Activated T-cell treated with anti-CD3 and anti-CD28 coated beads for 24 hours (primary cell): ENCODE results near the gene PRSS22.
A peak's percentile ranks its signal among the peaks of the same experiment; 100 is the strongest.

ENCODE experiments used
- DNase-seq: peaks from one replicate; pipeline ENCODE4 v3.0.0-alpha.2; 2020; ENCODE audit warnings: low read depth

Gene PRSS22

DNA sequence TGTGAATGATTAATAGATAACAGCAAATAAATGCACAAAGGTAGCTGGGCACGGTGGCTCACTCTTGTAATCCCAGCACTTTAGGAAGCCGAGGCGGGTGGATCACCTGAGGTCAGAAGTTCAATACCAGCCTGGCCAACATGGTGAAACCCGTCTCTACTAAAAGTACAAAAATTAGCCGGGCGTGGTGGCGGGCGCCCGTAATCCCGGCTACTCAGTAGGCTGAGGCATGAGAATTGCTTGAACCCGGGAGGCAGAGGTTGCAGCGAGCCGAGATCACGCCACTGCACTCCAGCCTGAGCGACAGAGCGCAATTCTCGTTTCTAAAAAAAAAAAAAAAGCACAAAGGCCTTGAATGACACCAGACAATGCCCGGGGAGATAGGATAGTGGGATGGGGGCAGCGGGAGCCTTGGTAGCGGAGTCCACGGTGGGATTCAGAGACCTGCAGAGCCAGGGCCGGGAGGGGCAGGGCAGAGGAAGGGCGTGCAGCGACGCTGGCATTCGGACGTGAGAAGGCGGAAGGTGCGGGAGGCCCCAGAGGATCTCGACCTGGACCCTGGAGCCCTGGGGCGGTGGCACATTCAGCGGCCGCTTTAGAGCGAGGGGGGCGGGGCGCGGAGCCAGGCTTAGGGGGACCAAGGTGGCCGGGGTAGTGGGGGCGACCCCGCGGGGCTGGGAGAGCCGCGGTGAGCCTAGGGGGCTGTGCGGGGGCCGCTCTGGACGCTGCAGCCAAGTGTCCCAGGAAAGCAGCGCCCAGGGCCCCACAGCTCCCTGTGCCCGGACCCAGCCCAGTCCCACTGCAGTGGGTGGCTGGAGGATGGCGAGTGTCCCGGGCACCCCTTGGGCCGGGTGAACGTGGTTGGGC is 24.0 kb upstream of the PRSS22 start:
- DNase-seq, result no peak

DNA sequence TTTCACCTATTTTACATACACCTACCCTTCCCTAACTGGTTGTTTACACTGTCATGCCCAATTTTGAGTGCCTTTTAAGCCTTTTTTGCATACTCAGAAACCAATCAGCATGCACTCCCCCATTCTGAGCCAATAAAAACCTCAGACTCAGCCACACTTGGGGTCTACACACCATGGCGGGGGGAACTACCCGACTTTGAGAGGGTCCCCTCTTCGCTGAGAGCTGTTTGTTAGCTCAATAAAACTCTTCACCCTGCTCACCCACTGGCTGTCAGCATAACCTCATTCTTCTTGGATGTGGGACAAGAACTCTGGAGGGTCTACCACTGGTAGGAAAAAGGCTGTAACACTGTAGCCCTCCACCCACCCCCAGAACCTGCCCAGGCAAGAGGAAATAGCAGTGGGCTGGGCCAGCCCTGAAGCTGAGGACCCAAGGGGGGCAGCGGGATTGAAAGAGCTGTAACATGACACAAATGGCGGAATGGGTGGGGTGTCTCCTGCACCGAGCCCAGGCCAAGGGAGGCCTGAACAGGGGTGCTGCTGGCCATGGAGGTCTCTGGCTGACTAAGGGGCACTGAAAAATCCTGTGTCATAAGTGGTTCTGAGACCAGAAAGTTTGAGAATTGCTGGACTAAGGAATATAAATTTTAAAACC is 22.0 kb upstream of the PRSS22 start:
- no peak for DNase-seq

DNA sequence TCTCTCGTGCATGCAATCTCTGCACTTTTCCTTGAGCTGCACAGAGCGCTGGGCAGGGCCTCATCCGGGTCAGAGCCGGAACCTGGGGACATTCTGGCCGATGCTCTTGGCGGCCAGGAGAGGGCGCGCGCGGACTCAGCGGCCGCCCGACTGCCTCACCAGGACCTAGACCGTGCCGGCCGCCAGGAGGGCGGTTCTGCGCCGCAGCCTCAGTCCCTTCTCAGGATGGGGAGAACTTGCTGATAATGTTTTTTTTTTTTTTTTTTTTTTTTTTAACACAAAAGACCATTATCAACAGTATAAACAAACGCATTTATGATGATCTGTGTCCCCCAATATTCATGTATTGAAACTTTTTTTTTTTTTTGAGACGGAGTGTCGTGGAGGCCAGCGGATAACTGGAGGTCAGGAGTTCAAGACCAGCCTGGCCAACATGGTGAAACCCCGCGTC is 17.0 kb upstream of the PRSS22 start:
- peak; percentile 53 for DNase-seq

DNA sequence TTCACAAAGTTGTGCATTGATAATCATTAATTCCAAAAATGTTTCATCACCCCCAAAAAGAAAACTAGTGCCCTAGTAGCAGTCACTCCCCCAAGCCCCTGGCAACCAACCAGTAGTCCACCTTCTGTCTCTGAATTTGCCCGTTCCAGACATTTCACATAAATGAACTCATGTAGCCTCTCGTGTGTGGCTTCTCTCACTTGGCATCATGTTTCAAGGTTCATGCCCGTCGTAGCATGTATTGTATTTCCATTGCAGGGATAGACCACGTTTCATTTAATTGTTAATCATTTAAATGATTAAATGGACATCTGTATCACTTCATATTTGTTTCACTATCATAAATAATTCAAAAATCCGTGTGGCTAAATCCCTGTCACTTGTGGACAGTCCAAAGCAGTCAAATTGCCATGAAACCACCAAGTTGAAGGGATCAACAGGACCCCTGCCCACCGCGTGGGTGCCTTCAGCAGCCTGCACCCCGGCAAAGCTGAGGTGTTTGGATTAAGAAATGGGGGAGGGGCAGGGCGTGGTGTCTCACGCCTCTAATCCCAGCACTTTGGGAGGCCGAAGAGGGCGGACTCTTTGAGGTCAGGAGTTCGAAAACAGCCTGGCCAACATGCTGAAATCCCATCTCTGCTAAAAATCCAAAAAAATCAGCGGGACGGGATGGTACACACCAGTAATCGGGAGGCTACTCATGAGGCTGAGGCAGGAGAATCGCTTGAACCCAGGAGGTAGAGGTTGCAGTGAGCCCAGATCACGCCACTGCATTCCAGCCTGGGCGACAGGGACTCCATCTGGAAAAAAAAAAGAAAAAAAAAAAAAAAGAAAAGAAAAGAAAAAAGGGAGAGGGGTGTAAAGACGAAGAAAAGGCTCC is 16.3 kb upstream of the PRSS22 start:
- DNase-seq, result no peak

DNA sequence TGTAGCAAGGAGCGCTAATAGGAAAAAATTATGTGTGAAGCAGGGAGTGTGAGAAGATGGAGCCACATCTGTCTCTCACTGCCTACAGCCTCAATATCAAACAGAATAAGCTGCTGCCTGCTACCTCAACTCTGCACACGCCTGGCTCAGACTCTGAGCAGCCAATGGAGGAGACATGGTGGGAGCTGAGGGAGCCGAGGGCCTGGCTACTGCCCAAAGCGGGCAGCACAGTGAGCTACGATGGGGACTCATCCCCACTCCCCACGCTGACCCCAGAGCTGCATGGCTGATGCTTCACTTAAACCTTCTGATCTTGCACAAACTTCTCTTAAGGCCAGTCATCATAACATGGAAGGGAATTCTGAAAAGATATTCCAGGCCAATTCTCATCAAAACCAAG is 14.0 kb upstream of the PRSS22 start:
- DNase-seq, result no peak

DNA sequence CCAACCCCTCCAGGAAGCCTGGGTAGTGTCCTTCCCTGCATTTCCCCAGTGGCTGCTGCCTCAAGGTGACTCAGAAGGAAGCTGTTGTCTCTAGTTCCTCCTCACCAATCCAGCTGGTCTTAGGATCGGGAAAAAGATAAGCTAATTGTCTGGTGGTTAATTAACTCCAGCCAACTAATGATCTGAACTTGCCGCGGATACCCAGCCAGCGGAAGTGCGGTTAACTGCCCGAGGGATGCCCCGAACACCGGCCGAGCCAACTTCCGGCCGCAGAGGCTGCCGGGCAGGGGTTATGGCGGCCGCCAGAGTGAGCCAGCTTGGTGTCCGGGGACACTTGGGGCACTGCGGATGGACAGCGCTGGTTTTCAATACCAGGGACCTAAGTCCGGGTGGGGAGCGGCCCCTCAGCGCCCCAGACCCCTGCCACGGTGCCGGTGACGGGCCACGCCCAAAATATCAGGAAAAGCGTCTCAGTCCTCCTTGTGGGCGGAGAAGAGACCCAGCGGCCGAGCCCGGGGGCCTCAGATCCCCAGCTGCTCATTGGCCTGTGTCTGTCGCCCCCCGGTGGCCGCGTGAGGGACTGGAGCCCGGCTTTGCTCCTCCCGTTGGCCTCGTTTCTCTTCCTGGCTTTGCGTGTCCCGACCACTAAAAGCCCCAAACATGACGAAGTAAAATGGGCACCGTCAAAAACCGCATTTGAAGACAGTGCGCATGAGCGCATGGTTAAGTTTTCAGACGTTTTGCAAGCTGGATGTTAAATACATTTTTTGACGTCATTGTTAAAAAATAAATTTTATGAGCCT is 10.2 kb upstream of the PRSS22 start:
- DNase-seq, result peak; percentile 95

DNA sequence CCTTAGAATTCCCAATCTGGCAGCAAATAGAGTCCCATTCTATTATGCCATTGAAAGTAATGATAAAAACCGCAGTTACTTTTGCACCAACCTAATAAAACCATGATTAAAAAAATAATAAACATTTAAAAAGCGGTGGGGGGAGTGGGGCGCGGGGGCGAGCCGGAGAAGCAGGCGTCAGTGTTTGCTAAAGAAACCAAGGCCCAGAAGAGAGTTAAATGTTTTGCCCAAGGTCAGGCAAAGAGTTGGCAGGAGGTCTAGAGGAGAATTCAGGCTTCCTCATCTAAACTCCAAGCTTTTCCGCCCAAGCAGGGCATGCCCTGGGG is 9.7 kb upstream of the PRSS22 start:
- no peak for DNase-seq

DNA sequence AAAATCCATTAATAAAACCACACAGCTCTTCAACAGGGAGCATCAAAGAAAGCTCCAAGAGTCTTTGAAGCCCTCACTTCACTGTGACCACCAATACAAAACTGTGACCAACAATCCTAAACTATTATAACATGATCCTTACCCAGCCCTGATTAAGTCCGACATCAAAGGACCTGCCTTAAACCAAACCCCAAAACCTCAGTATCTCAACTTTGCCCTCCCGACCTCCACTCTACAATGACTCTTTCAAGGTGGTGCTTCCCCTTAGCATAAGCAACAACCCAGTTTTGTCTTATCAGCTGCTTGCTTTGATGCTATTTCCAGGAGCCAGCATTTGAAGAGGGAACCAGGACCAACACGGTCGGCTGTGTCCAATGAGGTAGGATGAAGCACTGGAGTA is 8.5 kb upstream of the PRSS22 start:
- no peak for DNase-seq

DNA sequence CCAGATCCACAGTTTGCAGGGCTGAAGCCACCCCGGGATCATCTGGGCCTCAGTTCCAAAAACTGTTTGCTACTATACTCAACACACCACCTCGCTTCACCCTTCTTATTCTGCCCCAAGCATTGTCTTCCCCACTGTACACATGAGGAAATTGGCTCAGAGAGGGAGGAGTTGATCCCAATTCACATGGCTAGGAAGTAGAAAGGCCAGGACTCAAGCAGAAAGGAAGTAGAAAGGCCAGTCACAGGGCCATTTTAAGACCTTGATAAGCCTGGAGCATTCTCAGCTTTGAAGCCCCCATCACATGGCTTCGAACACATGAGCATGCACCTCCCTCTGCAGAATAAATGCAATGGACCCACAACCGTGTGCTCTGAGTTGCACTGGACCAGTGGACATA is 7.7 kb upstream of the PRSS22 start:
- DNase-seq, result no peak

DNA sequence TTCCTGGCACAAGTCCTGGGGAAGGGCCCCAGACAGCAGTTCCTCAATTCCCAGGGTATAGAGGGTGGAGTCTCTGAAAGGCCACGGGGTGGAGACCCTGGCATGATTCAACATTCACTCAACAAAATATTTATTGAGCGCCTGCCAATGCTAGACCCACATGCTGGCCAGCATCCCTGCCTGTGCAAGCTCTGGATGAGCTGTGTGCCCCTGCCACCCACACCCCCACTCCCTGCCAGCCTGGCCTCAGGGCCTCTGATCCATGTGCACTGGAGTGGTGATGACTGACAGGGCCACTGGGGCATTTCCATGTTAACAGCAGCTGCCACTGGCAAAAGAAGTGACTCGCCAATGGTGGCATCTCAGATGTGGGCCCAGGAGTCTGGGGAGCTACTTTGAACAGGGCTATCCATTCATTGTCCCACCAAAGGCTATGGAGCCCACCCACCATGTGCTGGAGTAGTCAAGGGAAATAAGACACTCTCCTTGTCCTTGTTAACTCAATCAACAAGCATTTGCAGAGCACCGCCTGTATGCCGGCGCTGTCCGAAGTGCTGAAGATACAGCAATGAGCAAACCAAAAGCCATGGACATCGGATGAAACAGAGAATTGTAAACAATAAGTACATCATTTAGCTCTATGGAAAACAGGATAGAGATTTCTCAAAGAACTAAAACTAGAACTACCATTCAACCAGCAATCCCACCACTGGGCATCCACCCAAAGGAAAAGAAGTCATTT is 3.0 kb upstream of the PRSS22 start:
- DNase-seq, result no peak

DNA sequence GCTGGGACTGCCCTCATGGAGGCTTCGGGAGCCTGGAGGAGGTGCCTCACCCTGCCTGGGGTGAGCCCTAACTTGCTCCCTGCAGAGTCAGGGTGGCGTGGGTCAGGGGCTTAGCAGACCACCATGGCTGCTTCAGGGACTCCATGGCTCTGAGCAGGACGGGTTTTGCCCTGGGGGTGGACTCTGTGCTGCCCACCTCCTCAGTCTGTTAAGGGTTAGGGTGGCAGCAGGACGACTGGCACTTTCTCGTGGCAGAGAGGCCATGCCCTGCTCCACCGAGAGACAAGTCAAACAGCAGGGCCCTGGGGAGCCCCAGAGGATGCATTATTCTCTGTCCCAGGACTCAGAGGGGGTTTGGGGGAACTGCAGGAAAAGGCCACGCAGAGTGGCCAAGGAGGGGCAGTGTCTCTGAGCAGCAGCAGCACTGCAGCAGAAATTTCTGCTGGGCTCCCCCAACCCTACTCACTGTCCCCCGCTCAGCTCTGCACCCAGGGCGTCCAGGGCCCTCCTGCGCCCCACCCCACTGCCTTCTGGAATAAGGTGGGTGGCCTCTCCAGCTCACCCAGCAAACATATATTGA is 1.8 kb upstream of the PRSS22 start:
- DNase-seq, result no peak

DNA sequence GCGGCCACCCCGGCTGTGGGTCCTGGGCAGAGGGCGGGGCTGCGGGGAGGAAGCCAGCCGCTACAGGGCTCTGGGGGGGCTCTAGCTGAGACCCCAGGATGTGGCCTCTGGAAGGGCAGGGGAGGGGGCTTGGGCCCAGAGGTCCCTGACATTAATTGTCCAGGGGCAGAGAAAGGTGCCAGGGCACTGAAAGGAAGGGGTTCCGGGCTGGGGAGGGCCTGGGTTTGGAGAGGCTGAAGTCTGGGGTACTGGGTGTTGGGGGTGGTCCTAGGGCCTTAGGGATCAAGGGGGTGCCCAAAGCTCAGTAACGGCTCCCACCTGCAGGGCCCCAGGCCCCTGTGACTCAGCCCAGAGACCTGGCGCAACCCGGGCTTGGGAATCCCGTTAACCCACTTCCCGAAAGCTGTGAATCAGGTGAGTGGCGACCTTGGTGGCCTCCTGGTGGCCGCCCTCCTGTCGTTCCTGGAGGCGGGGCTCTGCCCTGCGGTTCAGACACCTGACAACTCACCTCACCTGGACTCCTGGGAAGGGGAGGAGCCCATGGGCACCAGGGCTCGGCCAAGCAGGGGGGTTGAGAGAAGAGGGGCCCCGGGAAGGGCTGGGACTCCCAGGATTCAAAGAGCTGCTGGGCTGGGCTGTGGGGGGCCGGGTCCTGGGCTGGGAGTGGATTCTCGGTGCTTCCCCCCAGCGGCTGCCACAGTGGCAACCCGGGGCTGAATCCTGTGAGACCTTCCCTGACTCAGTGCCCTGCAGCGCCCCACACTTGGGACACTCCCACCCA is 465 bp upstream of the PRSS22 start:
- no peak for DNase-seq

DNA sequence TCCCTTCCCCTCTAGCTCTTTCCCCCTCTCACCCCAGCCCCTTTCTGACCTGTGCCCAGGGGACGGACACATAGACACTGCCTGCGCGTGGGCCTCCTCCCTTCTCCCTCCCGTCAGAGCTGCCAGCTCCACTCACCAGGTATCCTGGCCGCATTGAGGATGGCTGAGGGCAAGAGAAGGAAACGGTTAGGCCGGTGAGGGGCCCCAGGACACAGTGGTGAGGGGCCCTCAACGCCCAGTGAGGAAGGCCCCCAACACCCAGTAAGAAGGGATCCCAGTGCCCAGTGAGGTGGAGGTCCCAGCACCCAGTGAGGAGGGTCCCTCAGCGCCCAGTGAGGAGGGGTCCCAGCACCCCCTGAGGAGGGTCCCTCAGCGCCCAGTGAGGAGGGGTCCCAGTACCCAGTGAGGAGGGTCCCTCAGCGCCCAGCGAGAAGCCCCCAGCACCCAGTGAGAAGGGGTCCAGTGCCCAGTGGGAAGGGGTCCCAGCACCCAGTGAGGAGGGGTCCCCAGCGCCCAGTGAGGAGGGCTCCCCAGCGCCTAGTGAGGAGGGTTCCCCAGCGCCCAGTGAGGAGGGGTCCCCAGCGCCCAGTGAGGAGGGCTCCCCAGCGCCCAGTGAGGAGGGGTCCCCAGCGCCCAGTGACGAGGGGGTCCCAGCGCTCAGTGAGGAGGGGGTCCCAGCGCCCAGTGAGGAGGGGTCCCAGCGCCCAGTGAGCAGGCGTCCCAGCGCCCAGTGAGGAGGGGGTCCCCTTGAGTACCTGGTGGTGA is 1.1 kb downstream of the PRSS22 start:
- DNase-seq, result no peak

DNA sequence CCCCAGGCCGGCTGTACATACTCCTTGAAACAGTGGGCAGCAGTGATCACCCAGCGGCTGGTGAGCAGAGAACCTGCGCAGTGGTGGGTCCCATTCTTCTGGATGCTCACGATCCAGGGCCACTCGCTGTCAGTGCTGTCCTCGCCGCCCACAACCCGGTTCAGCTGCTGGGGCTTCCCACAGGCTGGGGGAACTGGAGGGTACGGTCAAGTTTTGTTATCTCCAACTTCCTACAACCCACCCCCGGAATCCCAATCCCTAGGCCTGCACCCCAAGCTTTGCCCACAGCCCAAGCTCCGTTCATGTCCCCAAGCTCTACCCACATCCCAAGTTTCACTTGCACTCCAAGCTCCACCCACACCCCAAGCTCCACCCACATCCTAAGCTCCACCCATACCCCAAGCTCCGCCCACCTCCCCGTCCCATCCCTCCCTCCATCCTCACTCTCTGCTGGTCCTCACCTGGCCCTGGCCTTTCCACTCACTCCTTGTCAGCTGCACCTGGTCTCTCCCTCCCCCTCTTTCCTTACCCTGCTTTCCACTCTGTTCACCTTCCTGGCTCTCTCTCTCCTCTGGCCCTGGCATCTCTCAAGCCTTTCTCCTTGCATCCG is 1.8 kb downstream of the PRSS22 start:
- DNase-seq, result no peak

DNA sequence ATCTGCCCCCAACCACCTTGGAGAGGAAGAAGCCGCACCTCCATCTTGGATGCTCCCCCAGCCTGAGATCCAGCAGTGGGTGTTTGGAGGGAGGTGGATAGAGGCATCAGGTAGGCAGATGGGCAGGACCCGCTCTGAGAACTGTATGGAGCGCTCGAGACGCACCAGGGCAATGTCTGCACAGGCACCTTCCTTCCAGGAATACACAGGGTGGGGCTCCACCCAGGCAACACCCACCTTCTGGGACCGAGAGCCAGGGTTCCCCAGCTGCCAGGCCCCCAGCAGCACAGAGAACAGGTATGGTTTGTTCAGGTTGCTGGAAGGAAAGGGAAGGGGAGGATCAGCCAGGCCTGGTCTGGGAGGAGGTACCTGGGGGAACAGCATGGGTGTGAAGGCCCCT is 2.4 kb downstream of the PRSS22 start:
- DNase-seq, result no peak

DNA sequence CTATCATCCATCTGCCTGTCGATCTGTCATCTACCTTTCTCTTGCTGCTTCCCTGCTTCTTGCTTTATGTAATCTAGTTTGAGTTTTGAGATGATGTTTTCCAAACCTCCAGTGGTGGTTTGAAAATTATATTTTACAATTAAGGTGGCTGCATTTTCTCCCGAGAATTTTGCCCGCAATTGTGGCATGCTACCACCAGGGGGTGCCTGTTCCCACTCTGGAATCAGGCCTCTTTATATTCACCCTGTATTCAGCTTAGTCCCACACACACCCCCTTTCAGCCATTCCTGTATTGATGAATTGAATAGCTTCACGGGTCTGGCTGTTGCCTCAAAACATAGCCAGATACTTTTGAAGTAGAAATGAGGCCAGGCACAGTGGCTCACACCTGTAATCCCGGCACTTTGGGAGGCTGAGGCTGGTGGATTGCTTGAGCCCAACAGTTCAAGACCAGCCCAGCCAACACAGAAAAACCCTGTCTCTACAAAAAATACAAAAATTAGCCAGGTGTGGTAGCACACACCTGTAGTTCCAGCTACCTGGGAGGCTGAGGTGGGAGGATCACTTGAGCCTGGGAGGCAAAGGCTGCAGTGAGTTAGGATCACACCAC is 3.2 kb downstream of the PRSS22 start:
- DNase-seq, result no peak

DNA sequence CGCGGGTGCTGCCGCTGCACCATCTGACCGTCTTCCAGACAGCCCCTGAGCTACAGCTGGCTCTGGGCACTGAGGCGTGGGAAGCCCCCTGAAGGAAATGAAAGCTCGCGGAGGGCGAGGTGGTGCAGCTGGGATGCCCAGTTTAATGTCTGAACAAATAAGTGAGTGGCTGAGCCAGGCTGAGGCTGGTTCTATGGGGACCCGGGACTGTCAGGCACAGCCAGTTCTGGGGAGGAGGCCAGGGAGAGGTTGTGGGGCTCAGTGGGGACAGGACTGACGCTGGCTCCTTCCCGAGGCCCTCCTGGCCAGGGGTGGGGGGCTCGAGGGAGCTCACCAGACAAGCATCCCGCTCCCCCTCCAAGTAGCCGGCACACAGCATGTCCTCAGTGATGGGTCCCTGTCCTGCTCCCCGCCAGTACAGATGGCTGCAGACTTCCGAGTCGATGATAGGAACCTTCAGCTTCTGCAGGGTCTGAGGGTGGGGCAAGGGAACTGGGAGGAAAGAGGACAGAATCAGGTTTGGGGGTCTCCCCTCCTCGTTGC is 4.4 kb downstream of the PRSS22 start:
- DNase-seq, result no peak
